GM19238 (cell line): ENCODE results near the gene GTF3C1.

Source experiments
- DNase-seq: peaks from one replicate; pipeline ENCODE4 v3.0.0; 2011; ENCODE audit warnings: low spot score; ENCODE audit not compliant: insufficient read length

The GTF3C1 gene

GRCh38 chr16:27517664-27518063 lies 32.0 kb downstream of the GTF3C1 start:
- DNase-seq = no peak

DNA sequence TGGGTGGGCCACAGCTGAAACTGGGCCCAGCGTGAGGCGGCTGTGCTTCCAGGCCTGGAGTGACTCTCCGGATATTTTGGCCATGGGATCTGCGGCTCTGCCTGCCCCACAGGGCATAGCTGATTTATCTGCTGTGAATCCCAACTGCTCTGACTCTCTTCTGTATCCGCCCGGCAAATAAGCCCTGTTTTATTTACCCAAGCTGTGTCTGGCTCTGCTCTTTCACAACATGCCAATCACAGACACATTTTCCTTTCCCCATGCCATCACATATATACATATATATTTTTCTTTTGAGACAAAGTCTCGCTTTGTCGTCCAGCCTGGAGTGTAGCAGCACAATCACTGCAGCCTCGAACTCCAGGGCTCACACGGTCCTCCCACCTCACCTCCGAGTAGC lies 33.3 kb downstream of the GTF3C1 start:
- DNase-seq = no peak

GRCh38 chr16:27515874-27516353 lies 33.8 kb downstream of the GTF3C1 start:
- DNase-seq = peak; percentile 35

DNA sequence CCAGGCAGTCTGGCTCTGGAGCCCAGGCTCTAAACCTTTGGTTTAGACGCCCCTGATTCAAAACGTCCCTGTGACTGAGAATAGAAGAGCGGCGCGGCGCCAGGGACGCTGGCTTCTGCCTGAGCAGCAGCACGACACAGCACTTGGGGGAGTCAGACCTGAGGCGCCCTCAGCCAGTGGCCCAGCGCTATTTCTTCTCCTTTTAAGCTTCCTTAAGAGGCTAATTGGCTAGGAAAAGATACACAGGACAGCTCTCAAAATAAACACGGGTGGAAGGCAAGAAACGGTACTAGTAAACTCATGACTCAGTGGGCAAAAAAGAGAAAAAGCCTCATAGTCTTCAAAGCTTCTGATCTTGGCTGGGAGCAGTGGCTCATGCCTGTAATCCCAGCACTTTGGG lies 34.9 kb downstream of the GTF3C1 start:
- no peak for DNase-seq

- no peak for DNase-seq
Measured at GRCh38 chr16:27511657-27512448, 37.9 kb downstream of the GTF3C1 start.

GRCh38 chr16:27508476-27508875 lies 41.2 kb downstream of the GTF3C1 start:
- DNase-seq = no peak

GRCh38 chr16:27506771-27507170 lies 42.9 kb downstream of the GTF3C1 start:
- no peak for DNase-seq

DNA sequence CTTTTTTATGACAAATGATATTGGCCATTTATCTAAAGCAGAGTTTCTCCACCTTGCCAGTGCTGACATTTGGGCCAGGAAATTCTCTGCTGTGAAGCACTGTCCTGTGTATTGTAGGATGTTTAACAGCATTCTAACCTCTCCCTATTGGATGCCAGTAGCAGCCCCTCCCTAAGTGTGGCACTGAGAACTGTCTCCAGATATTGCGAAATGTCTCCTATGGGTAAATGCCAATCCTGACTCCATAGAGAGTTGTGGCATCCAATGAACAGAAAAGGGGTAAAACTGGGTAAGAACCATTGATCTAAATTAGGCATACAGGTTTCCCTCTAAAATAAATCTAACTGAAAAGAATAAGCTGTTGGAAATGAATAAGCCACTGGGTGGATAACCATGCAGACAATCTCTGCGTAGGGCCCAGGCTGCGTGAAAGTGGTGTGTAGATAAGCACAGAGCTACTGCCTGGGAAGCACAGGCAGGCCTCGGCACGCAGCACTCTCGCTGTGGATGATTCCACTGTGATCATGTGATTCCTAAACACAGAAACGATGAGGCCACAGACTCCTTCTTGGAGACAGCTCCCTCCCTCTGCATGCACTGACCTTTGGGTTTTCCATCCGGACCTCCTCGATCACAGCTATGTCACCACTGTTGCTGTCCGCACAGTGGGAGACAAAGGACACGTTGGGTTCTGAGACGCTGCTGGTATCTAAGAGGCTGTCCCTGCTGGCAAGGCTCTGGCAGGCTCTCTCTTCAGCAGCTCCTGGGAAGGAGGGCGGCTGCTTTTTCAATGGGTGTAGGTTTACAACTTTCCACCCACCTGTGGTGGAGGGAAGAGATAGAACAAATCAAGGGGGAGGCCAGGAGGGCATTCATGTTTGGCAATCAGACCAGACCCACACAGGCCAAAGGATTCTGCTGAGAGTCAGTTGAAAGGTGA lies 44.1 kb downstream of the GTF3C1 start:
- no peak for DNase-seq

- DNase-seq = no peak
Measured at GRCh38 chr16:27503662-27504061, 46.1 kb downstream of the GTF3C1 start.

- no peak for DNase-seq
Measured at GRCh38 chr16:27500801-27501200, 48.9 kb downstream of the GTF3C1 start.

DNA sequence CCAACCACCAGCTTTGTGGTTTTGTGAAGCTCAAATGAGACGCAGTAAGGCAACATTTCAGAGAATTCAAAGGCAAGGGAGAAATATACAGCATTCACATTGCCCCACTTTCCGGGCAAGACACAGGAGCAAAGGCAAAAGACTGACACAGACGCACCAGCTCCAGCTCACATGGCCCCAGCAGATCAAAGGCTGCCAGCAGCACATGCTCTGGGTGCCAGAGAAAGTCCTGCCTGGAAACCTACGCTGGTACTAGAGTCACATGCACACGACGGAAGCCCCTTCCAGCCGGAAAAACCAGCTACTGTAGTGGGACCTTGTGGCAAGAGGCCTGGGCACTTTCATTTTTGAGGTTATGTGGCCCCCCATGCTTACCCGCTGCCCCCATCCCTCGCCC lies 50.1 kb downstream of the GTF3C1 start:
- no peak for DNase-seq

- no peak for DNase-seq
Measured at GRCh38 chr16:27498916-27499658, 50.6 kb downstream of the GTF3C1 start.

- no peak for DNase-seq
Measured at GRCh38 chr16:27498031-27498825, 51.5 kb downstream of the GTF3C1 start.

GRCh38 chr16:27495191-27495590 lies 54.5 kb downstream of the GTF3C1 start:
- no peak for DNase-seq

DNA sequence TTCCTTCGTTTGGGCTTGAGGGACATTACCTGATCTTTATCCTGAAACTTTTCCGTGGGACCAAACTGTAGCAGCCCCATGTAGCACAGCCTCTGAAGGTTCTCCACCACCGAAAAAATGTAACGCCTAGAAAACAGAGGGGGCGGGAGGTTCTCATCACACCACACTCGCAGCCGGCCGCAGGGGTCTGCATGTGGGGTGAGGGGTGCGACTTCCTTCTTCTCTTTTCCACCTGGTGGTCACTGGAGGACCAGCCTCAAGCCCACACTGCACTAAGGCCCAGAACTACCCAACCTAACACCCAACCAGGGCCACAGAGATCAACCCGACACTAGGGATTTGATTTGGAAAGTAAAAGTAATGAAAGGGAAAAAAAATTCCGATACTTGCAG lies 57.1 kb downstream of the GTF3C1 start:
- DNase-seq = no peak

DNA sequence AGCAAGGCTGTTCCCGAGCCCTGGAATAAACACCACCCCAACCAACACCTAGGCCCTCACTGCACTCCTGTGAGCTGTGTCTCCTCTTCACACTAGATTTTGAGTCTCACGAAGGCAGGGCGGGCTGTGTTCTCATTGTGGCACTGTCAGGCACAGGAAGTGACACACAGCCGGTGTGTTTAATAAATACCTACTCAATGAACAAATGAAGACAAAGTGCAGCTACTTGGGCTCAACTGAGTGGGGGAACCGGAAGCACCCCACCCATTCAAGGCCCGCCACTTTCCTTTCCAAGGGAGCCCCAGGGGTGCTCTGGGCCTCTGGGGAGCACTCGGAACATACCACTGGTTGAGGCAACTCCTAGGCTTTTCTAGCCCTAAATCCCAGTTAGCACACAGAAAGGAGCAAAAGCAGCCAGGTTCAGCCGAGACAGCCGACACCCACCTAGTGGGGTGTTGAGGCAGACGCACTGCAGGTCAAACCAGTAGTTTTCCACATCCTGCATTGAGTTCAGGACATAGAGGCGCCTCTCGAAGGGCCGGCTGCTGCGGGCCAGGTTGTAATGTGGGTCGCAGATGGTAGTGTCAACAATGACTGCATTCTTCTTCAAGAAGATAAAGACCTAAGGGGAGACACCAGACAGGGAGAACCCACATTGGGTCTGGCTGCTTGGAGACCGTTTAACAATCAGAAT lies 57.7 kb downstream of the GTF3C1 start:
- DNase-seq = no peak

- DNase-seq = no peak
Measured at GRCh38 chr16:27489906-27490305, 59.8 kb downstream of the GTF3C1 start.

- no peak for DNase-seq
Measured at GRCh38 chr16:27489421-27489820, 60.3 kb downstream of the GTF3C1 start.

DNA sequence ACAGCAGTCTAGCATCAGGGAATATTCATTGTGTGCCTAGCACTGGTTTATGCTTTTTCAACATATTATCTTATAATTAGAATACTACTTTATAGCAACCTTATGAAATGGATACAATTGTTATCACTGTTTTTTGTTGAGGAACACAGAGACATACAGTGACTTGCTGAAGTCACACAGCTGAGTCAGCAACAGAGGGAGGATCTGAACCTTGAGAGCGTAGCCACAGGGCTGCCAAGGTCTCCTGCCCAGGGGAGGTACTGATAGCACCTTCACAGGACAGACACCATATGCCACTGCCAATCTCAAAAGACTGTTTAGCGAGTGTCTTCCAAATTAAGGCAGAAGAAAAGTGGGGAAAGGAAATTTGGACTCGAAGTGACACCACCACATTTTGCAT lies 63.0 kb downstream of the GTF3C1 start:
- no peak for DNase-seq

GRCh38 chr16:27486344-27486743 lies 63.4 kb downstream of the GTF3C1 start:
- DNase-seq = no peak
